ENCODE measurements around the gene EPYC. TPM values are rescaled to one million over a fixed set of nuclear protein-coding genes. Genes with fewer than 3 reads are reported as not detected.

Gene EPYC
- total and polyA plus RNA-seq, 4 donors, result 0.05 to 0.31 TPM; not detected in 2

GRCh38 chr12:91044586-91044985 is 39.8 kb upstream of the EPYC start:
- peaks cover 0 to 14% (median 4%) of the 10 kb centered on the region in 5 donors for H3K4me1 ChIP-seq (ENCODE audit: control insufficient read depth in 5 of 5, insufficient read depth in 5 of 5, low read length in 5 of 5)
- 75 to 83% methylated on average over 2 of the region's 2 CpGs for WGBS, 2 donors
- no peak overlapping the region for H3K27ac ChIP-seq (ENCODE audit: low read depth in 1 of 2, low read length in 1 of 2)
- H3K36me3 ChIP-seq (ENCODE audit: control insufficient read depth in 4 of 4, insufficient read depth in 4 of 4, low read length in 4 of 4), result no peaks in the 10 kb centered on the region
- H3K27me3 ChIP-seq (ENCODE audit: control insufficient read depth in 3 of 3, insufficient read depth in 3 of 3, low read length in 2 of 3), result no peaks in the 10 kb centered on the region
- no peaks in the 10 kb centered on the region for H3K9me3 ChIP-seq (ENCODE audit: control insufficient read depth in 4 of 4, insufficient read depth in 3 of 4, low read length in 3 of 4)
- no peak overlapping the region for H3K4me3 ChIP-seq
- H3K9ac ChIP-seq (ENCODE audit: insufficient read depth in 1 of 2, low read length in 2 of 2), result no peak overlapping the region
- DNase-seq, result peak in 2 of 3 donors; percentile 71 to 86
- ATAC-seq (ENCODE audit: insufficient read depth, low FRiP score), result no peak
- no peak for TF ChIP-seq CTCF (IDR thresholded peaks at IDR 0.05; ENCODE audit: control extremely low read depth, extremely low read depth)

GRCh38 chr12:91043408-91043807 is 38.6 kb upstream of the EPYC start:
- Histone ChIP-seq H3K9ac (ENCODE audit: insufficient read depth in 1 of 2, low read length in 2 of 2) (no peak overlapping the region), H3K36me3 (ENCODE audit: control insufficient read depth in 4 of 4, insufficient read depth in 4 of 4, low read length in 4 of 4) (no peaks in the 10 kb centered on the region), H3K9me3 (ENCODE audit: control insufficient read depth in 4 of 4, insufficient read depth in 3 of 4, low read length in 3 of 4) (no peaks in the 10 kb centered on the region), H3K4me1 (ENCODE audit: control insufficient read depth in 5 of 5, insufficient read depth in 5 of 5, low read length in 5 of 5) (peaks cover 0 to 14% (median 4%) of the 10 kb centered on the region in 5 donors), H3K4me3 (no peak overlapping the region), H3K27me3 (ENCODE audit: control insufficient read depth in 3 of 3, insufficient read depth in 3 of 3, low read length in 2 of 3) (no peaks in the 10 kb centered on the region), H3K27ac (ENCODE audit: low read depth in 1 of 2, low read length in 1 of 2) (no peak overlapping the region)
- WGBS, 2 donors, result 73 to 75% methylated on average over 4 of the region's 4 CpGs
- TF ChIP-seq CTCF (IDR thresholded peaks at IDR 0.05; ENCODE audit: control extremely low read depth, extremely low read depth), result no peak
- no peak for DNase-seq
- ATAC-seq (ENCODE audit: insufficient read depth, low FRiP score), result no peak

- H3K27me3 ChIP-seq (ENCODE audit: control insufficient read depth in 3 of 3, insufficient read depth in 3 of 3, low read length in 2 of 3), result no peaks in the 10 kb centered on the region
- H3K27ac ChIP-seq (ENCODE audit: low read depth in 1 of 2, low read length in 1 of 2), result no peak overlapping the region
- ATAC-seq (ENCODE audit: insufficient read depth, low FRiP score) (no peak), DNase-seq (peak in 2 of 3 donors; percentile 55 to 70)
- no peaks in the 10 kb centered on the region for H3K9me3 ChIP-seq (ENCODE audit: control insufficient read depth in 4 of 4, insufficient read depth in 3 of 4, low read length in 3 of 4)
- H3K4me3 ChIP-seq, result no peak overlapping the region
- peaks cover 0 to 18% (median 4%) of the 10 kb centered on the region in 5 donors for H3K4me1 ChIP-seq (ENCODE audit: control insufficient read depth in 5 of 5, insufficient read depth in 5 of 5, low read length in 5 of 5)
- no peak overlapping the region for H3K9ac ChIP-seq (ENCODE audit: insufficient read depth in 1 of 2, low read length in 2 of 2)
- TF ChIP-seq CTCF (IDR thresholded peaks at IDR 0.05; ENCODE audit: control extremely low read depth, extremely low read depth), result no peak
- 63 to 81% methylated on average over 1 of the region's 1 CpG for WGBS, 2 donors
- no peaks in the 10 kb centered on the region for H3K36me3 ChIP-seq (ENCODE audit: control insufficient read depth in 4 of 4, insufficient read depth in 4 of 4, low read length in 4 of 4)
Measured at GRCh38 chr12:91040096-91040755, 35.5 kb upstream of the EPYC start.

GRCh38 chr12:91037276-91037675 is 32.5 kb upstream of the EPYC start:
- Histone ChIP-seq H3K27ac (ENCODE audit: low read depth in 1 of 2, low read length in 1 of 2) (no peak overlapping the region), H3K9me3 (ENCODE audit: control insufficient read depth in 4 of 4, insufficient read depth in 3 of 4, low read length in 3 of 4) (no peaks in the 10 kb centered on the region), H3K4me3 (no peak overlapping the region), H3K36me3 (ENCODE audit: control insufficient read depth in 4 of 4, insufficient read depth in 4 of 4, low read length in 4 of 4) (no peaks in the 10 kb centered on the region), H3K27me3 (ENCODE audit: control insufficient read depth in 3 of 3, insufficient read depth in 3 of 3, low read length in 2 of 3) (no peaks in the 10 kb centered on the region), H3K9ac (ENCODE audit: insufficient read depth in 1 of 2, low read length in 2 of 2) (no peak overlapping the region), H3K4me1 (ENCODE audit: control insufficient read depth in 5 of 5, insufficient read depth in 5 of 5, low read length in 5 of 5) (peaks cover 0 to 15% (median 0%) of the 10 kb centered on the region in 5 donors)
- no peak for TF ChIP-seq CTCF (IDR thresholded peaks at IDR 0.05; ENCODE audit: control extremely low read depth, extremely low read depth)
- DNase-seq (peak in 2 of 3 donors; percentile 41 to 59), ATAC-seq (ENCODE audit: insufficient read depth, low FRiP score) (no peak)
